EL (cell line): ENCODE results near the gene ABCC3.
"Not testable (repeated sequence)": the region's sequence is repeated elsewhere in the genome, so short reads cannot be mapped to it uniquely, and the experiment has no call there.

Source experiments
- DNase-seq: peaks from one replicate; pipeline ENCODE4 v3.0.0-alpha.2; 2016

The ABCC3 gene

GRCh38 chr17:50712641-50713040 lies 78.0 kb downstream of the ABCC3 start:
- no peak for DNase-seq

- peak; percentile 39 for DNase-seq
Observed at GRCh38 chr17:50715471-50715870, 80.8 kb downstream of the ABCC3 start.

- peak; percentile 94 for DNase-seq
Observed at GRCh38 chr17:50719144-50719923, 84.7 kb downstream of the ABCC3 start, which contains the start of gene LUC7L3. LUC7L3 (plus strand) TSS chr17:50719603; CDS start chr17:50719733, 130 bp downstream.

GRCh38 chr17:50719924-50720794 lies 85.5 kb downstream of the ABCC3 start:
- DNase-seq: no peak

- no peak for DNase-seq
Observed at GRCh38 chr17:50721194-50722010, 86.7 kb downstream of the ABCC3 start.

- no peak for DNase-seq
Observed at GRCh38 chr17:50722746-50723145, 88.1 kb downstream of the ABCC3 start.

- DNase-seq: not testable (repeated sequence)
Observed at GRCh38 chr17:50724622-50725021, 89.9 kb downstream of the ABCC3 start.

- no peak for DNase-seq
Observed at GRCh38 chr17:50725769-50726655, 91.3 kb downstream of the ABCC3 start.

- DNase-seq: no peak
Observed at GRCh38 chr17:50728112-50728429, 93.4 kb downstream of the ABCC3 start.

GRCh38 chr17:50728881-50729765 lies 94.4 kb downstream of the ABCC3 start:
- DNase-seq: no peak

GRCh38 chr17:50731575-50732460 lies 97.1 kb downstream of the ABCC3 start:
- no peak for DNase-seq

GRCh38 chr17:50735287-50735686 lies 100.6 kb downstream of the ABCC3 start:
- DNase-seq: no peak

GRCh38 chr17:50737118-50737698 lies 102.5 kb downstream of the ABCC3 start:
- DNase-seq: no peak

- no peak for DNase-seq
Observed at GRCh38 chr17:50739098-50739497, 104.4 kb downstream of the ABCC3 start.
